Spleen (tissue), 11 donors: ENCODE data around the gene ERLIN1. TPM values are rescaled to one million over a fixed set of nuclear protein-coding genes. Genes with fewer than 3 reads are reported as not detected.

Experiments used
- DNase-seq: peaks from one replicate; pipeline ENCODE4 v3.0.0-alpha.2; 2020
- H3K27ac ChIP-seq, 8 donors: fragments of 200-600 bp; sonication (generic) in 7 of 8; 1 replicate in 4 of 8; 2 replicates in 4 of 8; pipeline versions ENCODE4 v1.5.0 to v1.8.0; 2016 to 2021; ENCODE audit warnings: inconsistent platforms in 4 of 8, mild to moderate bottlenecking in 4 of 8, moderate library complexity in 1 of 8
- H3K27me3 ChIP-seq, 7 donors: fragments of 200-600 bp; sonication (generic) in 6 of 7; replicated peaks in 1 of 7; 1 replicate in 4 of 7; 2 replicates in 3 of 7; pipeline versions ENCODE4 v1.5.0 to v1.8.0; 2016 to 2021; ENCODE audit warnings: inconsistent platforms in 3 of 7, mild to moderate bottlenecking in 1 of 7
- H3K36me3 ChIP-seq, 6 donors: fragments of 200-600 bp; sonication (generic) in 5 of 6; 1 replicate in 4 of 6; 2 replicates in 2 of 6; pipeline versions ENCODE4 v1.5.0 to v1.8.0; 2016 to 2021; ENCODE audit warnings: inconsistent platforms in 2 of 6
- H3K4me1 ChIP-seq, 6 donors: fragments of 200-600 bp; sonication (generic) in 5 of 6; 1 replicate in 3 of 6; 2 replicates in 3 of 6; pipeline versions ENCODE4 v1.5.0 to v1.8.0; 2016 to 2021; ENCODE audit warnings: inconsistent platforms in 3 of 6
- H3K4me3 ChIP-seq, 8 donors: fragments of 200-600 bp; sonication (generic) in 7 of 8; 1 replicate in 4 of 8; 2 replicates in 4 of 8; pipeline versions ENCODE4 v1.5.0 to v1.8.0; 2016 to 2021; ENCODE audit warnings: inconsistent platforms in 4 of 8, mild to moderate bottlenecking in 4 of 8, moderate library complexity in 2 of 8
- H3K9me3 ChIP-seq, 8 donors: fragments of 200-600 bp; sonication (generic) in 7 of 8; 1 replicate in 4 of 8; 2 replicates in 4 of 8; pipeline versions ENCODE4 v1.5.0 to v1.8.0; 2016 to 2021; ENCODE audit warnings: inconsistent platforms in 4 of 8
- CTCF ChIP-seq, 11 experiments: fragments of 200-600 bp in 7 of 11; fragments of 450-650 bp in 4 of 11; sonication (generic) in 4 of 11; IDR thresholded peaks in 8 of 11; conservative IDR thresholded peaks in 3 of 11; 1 replicate in 7 of 11; 2 replicates in 4 of 11; pipeline versions ENCODE4 v1.4.0 to v1.8.0; 2016 to 2021; ENCODE audit warnings: antibody characterized with exemption in 11 of 11, inconsistent platforms in 4 of 11, mild to moderate bottlenecking in 1 of 11
- POLR2A ChIP-seq, 3 donors: fragments of 450-650 bp; IDR thresholded peaks; one replicate each; pipeline ENCODE4 v1.5.1; 2017; ENCODE audit warnings: antibody characterized with exemption in 3 of 3, mild to moderate bottlenecking in 1 of 3
- POLR2AphosphoS5 ChIP-seq, 3 donors: sonication (generic); formaldehyde crosslinking; IDR thresholded peaks; one replicate each; pipeline ENCODE4 v1.5.1; 2017; ENCODE audit warnings: antibody characterized with exemption in 3 of 3
- WGBS, 5 donors: extraction: QIAGEN DNeasy Blood & Tissue Kit in 3 of 5; methylation state at CpG; one replicate each; pipeline versions ENCODE4 v1.1.5 to v1.1.7; 2013 to 2018; 5-methylcytosine and 5-hydroxymethylcytosine counted together
- intact Hi-C: fragments of 100-400 bp; cut with DNase I; formaldehyde crosslinking; loops from one replicate; pipeline ENCODE4 v1.15.0; 2023; ENCODE audit warnings: low total_unique reads
- polyA plus RNA-seq, 3 donors: library from polyadenylated mRNA; stranded (reverse); fragments of 200-250 nt; gene quantifications; one replicate each; pipeline ENCODE4 v1.2.1, GENCODE V29; 2013
- total RNA-seq, 7 donors: library from RNA; depleted of rRNA in 3 of 7; stranded (reverse); fragments of >200 nt in 3 of 7; fragmentation: NEBNext Ultra II Directional in 4 of 7; extraction: Animal tissue kit (Norgen Biotek cat#: 25700) in 4 of 7; gene quantifications; one replicate each; pipeline versions ENCODE4 v1.1.0 to v1.2.1, GENCODE V29; 2016 to 2021
- donor health status: healthy with polysubstance abuse.
- donor health status: DM: no; HTN: no; CAD: no; lungs with moderate emphysema.
- donor health status: DM: no; HTN: no; CAD: no.
- donor health status: Bipolar disorder and iron deficiency.
- donor health status: healthy.
- donor health status: DM: no; HTN: no; CAD: no.
- donor health status: DM: yes; HTN: yes; CAD: no.

Gene ERLIN1
- total and polyA plus RNA-seq, 10 donors, result 2.6 to 29.6 (median 18.0) TPM

- H3K9me3 ChIP-seq, result peaks cover 0 to 4% (median 0%) of the 10 kb centered on the region in 8 donors
- peaks cover 0 to 43% (median 0%) of the 10 kb centered on the region in 7 donors for H3K27me3 ChIP-seq
- H3K4me3 ChIP-seq, result no peak overlapping the region
- TF ChIP-seq POLR2AphosphoS5 (IDR thresholded peaks at IDR 0.05), result no peak
- no peak for TF ChIP-seq CTCF (IDR thresholded peaks at IDR 0.05 in 8 of 11, conservative IDR thresholded peaks at IDR 0.05 in 3 of 11)
- no peak for TF ChIP-seq POLR2A (IDR thresholded peaks at IDR 0.05)
- H3K27ac ChIP-seq, result no peak overlapping the region
- 70 to 92% (median 75%) methylated on average over 5 of the region's 5 CpGs for WGBS, 5 donors
- no peaks in the 10 kb centered on the region for H3K36me3 ChIP-seq
- intact Hi-C loops, result no loop called here
- H3K4me1 ChIP-seq, result no peaks in the 10 kb centered on the region
- DNase-seq, result no peak
Measured at GRCh38 chr10:100103581-100103980, 82.2 kb downstream of the ERLIN1 start.

GRCh38 chr10:100101192-100102076, 84.4 kb downstream of the ERLIN1 start:
- no peak for TF ChIP-seq POLR2A (IDR thresholded peaks at IDR 0.05)
- H3K27ac ChIP-seq, result no peak overlapping the region
- peaks cover 0 to 41% (median 0%) of the 10 kb centered on the region in 7 donors for H3K27me3 ChIP-seq
- DNase-seq, result no peak
- WGBS, 5 donors, result 58 to 75% (median 65%) methylated on average over 6 of the region's 6 CpGs
- peaks cover 0 to 20% (median 3%) of the 10 kb centered on the region in 8 donors for H3K9me3 ChIP-seq
- no peaks in the 10 kb centered on the region for H3K4me1 ChIP-seq
- no peaks in the 10 kb centered on the region for H3K36me3 ChIP-seq
- intact Hi-C loops, result no loop called here
- no peak overlapping the region for H3K4me3 ChIP-seq

GRCh38 chr10:100100651-100101184, 85.1 kb downstream of the ERLIN1 start:
- peaks cover 0 to 40% (median 0%) of the 10 kb centered on the region in 7 donors for H3K27me3 ChIP-seq
- no peak overlapping the region for H3K4me3 ChIP-seq
- no peak for DNase-seq
- no peak for TF ChIP-seq POLR2A (IDR thresholded peaks at IDR 0.05)
- TF ChIP-seq POLR2AphosphoS5 (IDR thresholded peaks at IDR 0.05), result no peak
- no peak for TF ChIP-seq CTCF (IDR thresholded peaks at IDR 0.05 in 8 of 11, conservative IDR thresholded peaks at IDR 0.05 in 3 of 11)
- no peaks in the 10 kb centered on the region for H3K4me1 ChIP-seq
- H3K27ac ChIP-seq, result no peak overlapping the region
- no peaks in the 10 kb centered on the region for H3K36me3 ChIP-seq
- intact Hi-C loops, result no loop called here
- H3K9me3 ChIP-seq, result peaks cover 0 to 20% (median 3%) of the 10 kb centered on the region in 8 donors
- WGBS, 5 donors, result 27 to 36% (median 29%) methylated on average over 6 of the region's 6 CpGs

Other genes starting within 250 kb of the ERLIN1 start
- gene DNMBP, start 176.1 kb downstream of the ERLIN1 start, total RNA-seq, result 10 to 100 TPM; 15.3 to 19.5 (median 16.9) TPM
- 1 to 10 TPM; 4.6 to 8.9 (median 6.3) TPM for gene DNMBP, start 176.1 kb downstream of the ERLIN1 start, polyA plus RNA-seq
- gene CPN1, start 104.2 kb downstream of the ERLIN1 start, total RNA-seq, result not detected
- gene CPN1, start 104.2 kb downstream of the ERLIN1 start, polyA plus RNA-seq, result not detected
- gene CHUK, start 43.6 kb upstream of the ERLIN1 start, total RNA-seq, result 10 to 100 TPM; 17.5 to 26.4 (median 24.8) TPM
- gene CHUK, start 43.6 kb upstream of the ERLIN1 start, polyA plus RNA-seq, result 1 to 10 TPM; 5.9 to 8.6 (median 6.6) TPM
- gene CWF19L1, start 81.6 kb upstream of the ERLIN1 start, total RNA-seq, result 10 to 100 TPM; 17.8 to 42.1 (median 30.0) TPM
- 10 to 100 TPM; 22.2 to 36.5 (median 23.6) TPM for gene CWF19L1, start 81.6 kb upstream of the ERLIN1 start, polyA plus RNA-seq
- 10 to 100 TPM; 45.0 to 54.4 (median 50.1) TPM for gene BLOC1S2, start 100.7 kb upstream of the ERLIN1 start, total RNA-seq
- 10 to 100 TPM; 81.7 to 96.1 (median 92.5) TPM for gene BLOC1S2, start 100.7 kb upstream of the ERLIN1 start, polyA plus RNA-seq
- 1 to 10 TPM in 6 of 7 donors, not detected in 1; 3.0 to 8.7 (median 4.2) TPM for gene PKD2L1, start 144.2 kb upstream of the ERLIN1 start, total RNA-seq
- 1 to 10 TPM; 2.2 to 4.8 (median 3.3) TPM for gene PKD2L1, start 144.2 kb upstream of the ERLIN1 start, polyA plus RNA-seq
- 10 to 100 TPM; 21.0 to 56.3 (median 40.1) TPM for gene SCD, start 161.2 kb upstream of the ERLIN1 start, total RNA-seq
- gene SCD, start 161.2 kb upstream of the ERLIN1 start, polyA plus RNA-seq, result 1 to 10 TPM; 2.1 to 8.3 (median 5.9) TPM